ENCODE results near the gene COQ5.

COQ5 gene

DNA sequence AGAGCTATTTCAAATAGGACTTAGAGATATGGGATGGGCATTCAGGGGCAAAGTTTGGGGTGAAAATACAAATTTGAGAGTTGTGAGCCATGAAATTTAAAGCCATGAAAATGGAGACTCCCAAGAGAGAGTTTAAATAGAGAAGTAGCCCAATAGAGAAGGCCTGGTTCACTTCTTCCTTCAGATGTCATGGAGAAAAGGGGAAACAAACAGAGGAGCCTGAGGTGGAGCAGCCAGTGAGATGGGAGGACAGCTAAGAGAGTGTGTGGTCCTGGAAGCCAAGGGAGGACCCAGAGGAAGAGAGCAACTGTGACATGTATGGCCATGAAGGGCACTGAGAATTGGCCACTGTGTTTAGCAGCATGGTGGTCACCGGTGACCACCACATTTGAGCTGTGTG, 45.3 kb downstream of the COQ5 start:
- no peak for DNase-seq (ENCODE audit: low read depth in 3 of 3)

DNA sequence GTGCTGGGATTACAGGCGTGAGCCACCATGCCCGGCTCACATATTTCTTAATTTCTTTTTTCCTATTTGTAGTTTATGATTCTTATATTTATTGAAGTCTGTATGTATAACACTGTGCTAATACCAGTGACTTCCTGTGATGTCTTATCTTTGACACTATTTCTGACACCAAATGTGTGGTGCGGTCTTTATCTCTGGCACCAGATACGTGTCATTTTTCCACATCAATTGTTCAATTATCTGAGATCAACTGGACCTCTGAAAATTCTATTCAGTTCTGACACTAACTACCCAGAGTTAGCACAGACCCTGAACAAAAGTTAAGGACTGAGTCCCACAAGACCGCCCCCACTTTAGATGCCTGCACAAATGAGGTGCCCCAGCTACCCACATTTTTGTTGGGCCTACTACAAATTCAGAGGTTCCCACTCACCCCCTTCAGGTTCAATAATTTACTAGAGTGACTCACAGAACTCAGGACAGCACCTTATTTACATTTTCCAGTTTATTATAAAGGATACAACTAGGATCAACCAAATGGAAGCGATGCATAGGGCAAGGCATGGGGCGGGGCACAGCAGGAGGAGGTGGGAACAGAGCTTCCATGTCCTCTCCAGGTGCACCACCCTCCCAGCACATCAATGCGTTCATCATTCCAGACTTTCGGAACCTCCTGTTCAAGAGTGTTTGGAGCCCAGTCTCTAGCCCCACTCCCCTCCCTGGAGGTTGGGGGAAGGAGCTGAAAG, 47.8 kb downstream of the COQ5 start:
- no peak for DNase-seq (ENCODE audit: low read depth in 3 of 3)

DNA sequence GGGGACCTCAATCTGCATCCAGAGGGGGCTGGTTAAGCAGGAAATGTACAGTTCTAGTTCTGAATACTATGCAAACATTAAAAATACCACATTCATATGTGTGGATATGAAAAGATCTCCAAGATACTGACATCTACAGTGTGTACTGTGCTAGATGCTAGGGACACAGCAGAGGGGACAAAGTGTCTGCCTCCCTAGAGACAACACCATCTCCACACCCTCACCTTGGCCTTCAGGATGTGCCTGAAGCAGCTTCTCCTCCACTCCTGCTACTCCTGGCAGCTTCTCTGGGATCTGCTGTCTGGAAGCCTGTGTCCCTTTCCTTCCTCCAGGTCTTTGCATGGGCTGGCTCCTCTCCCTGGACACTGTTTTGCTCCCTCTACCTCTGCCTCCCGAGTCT, 48.7 kb downstream of the COQ5 start:
- no peak for DNase-seq (ENCODE audit: low read depth in 3 of 3)

DNA sequence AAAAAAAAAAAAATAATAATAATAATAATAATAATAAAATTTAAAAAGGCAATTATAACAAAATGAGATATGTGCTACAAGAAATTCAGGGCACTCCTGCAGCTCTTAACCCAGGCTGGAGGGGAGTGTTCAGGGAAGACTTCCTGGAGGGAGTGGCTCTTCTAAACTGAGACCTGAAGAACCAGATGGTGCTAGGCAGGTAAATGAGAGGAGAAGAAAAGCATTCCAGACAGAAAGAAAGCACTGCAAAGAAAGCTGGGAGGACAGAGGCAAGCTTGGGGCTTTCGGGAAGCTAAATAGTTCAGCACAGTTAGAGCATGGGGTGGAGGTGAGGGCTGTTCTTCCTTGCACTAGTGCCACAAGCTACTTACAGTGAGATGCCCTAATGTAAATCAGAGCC, 49.5 kb downstream of the COQ5 start:
- DNase-seq (ENCODE audit: low read depth in 3 of 3), result no peak

DNA sequence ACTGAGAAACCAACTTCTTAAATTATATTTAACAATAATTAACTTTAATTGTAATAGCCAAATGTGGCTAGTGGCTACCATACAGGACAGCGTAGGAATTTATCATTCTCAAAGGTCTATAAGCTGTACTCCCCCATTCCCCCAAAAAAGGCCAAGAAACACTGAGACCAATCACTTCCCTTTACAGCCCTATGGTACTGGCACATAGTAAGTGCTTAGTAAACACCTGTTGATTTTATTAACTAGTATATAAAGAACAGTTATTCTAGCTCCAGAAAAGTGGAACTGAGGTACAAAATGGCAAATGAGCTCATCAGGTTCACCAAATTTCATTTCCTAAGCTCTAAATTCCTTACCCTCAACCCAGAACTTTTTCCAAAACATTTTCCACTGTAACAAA, 53.3 kb downstream of the COQ5 start:
- DNase-seq (ENCODE audit: low read depth in 3 of 3), result no peak

DNA sequence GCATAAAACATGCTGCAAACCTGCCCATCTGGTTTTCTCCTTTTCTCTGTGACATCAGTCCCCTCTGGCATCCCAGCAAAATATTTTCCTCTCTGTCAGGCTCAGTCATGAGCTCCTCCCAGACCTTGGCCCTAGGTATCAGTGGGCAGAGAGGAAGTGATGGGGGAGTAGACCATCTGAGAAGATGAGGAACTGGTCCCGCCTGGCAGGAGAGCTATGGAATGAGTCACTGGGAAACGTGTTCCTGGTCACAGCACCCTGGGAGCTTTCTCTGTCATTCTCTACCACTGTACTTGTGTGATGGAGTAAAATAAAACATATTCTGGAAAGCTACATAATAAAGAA, 54.4 kb downstream of the COQ5 start:
- DNase-seq (ENCODE audit: low read depth in 3 of 3), result no peak

DNA sequence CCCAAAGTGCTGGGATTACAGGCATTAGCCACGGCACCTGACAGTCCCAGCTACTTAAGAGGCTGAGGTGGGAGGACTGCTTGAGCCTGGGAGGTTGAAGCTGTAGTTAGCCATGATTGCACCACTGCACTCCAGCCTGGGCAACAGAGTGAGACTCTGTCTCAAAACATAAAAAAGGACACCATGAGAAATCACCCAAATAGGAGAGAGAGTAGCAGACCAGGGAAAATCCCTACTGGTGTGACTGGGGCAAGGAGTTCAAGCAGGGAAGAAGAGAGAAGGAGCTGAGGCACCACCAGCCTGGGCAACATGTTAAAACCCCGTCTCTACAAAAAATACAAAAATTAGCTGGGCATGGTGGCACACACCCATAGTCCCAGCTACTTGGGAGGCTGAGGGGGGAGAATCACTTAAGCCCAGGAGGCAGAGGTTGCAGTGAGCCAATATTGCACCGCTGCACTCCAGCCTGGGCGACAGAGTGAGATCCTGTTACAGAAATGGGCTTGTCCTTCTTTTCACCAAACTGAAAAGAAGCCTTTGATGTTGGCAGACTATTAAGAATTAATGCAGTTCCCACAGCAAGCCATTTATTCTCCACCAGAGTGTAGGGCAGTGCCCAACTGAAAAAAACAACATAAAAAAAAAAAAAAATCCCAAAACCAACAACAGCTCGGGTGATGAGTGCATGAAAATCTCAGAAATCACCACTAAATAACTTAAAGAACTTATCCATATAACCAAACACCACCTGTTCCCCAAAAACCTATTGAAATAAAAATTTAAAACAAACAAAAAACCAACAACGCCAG, 54.9 kb downstream of the COQ5 start:
- DNase-seq (ENCODE audit: low read depth in 3 of 3), result no peak

DNA sequence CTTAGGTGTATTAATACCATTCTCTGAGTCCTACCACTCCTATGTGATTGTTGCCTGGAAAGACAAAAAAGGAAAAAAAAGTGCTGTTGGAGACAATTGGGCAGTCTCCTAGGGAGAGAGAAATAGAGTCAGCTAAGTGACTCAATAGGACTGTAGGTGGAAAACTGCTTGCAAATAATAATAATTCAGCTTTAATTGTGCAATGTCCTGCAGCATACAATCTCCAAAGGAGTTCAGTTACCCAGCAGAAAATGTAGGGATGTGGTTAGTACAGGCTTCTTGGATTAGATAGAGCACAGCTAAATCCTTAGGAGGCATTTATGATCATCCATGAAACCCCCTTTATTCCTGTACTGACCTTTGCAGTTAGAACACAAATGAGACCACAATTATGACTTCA, 56.4 kb downstream of the COQ5 start:
- no peak for DNase-seq (ENCODE audit: low read depth in 3 of 3)

DNA sequence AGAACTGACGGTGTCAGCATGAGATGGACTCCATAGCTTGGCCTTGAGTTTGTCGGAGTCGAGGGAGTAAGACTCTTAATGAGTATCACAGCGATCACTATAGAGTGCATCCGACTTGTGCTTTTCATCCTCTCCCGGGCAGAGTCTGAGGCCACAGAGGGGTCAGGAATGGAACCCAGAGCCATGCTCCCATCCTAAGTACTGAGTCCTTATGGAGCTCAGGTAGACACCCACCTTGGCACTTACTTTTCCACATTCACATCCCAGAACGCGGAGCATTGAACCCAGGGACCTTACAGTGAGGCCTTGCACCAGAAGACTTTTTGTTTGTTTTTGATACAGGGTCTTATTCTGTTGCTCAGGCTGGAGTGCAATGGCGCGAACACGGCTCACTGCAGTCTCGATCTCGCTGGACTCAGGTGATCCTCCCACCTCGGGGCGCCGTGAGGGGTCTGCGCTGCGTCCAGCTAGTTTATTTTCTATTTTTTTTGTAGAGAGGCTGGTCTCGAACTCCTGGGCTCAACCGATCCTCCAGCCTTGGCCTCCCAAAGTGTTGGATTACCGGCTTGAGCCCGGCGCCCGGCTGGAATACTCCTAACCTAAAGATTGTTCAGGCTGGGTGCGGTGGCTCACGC, 58.7 kb downstream of the COQ5 start:
- DNase-seq (ENCODE audit: low read depth in 3 of 3), result no peak

DNA sequence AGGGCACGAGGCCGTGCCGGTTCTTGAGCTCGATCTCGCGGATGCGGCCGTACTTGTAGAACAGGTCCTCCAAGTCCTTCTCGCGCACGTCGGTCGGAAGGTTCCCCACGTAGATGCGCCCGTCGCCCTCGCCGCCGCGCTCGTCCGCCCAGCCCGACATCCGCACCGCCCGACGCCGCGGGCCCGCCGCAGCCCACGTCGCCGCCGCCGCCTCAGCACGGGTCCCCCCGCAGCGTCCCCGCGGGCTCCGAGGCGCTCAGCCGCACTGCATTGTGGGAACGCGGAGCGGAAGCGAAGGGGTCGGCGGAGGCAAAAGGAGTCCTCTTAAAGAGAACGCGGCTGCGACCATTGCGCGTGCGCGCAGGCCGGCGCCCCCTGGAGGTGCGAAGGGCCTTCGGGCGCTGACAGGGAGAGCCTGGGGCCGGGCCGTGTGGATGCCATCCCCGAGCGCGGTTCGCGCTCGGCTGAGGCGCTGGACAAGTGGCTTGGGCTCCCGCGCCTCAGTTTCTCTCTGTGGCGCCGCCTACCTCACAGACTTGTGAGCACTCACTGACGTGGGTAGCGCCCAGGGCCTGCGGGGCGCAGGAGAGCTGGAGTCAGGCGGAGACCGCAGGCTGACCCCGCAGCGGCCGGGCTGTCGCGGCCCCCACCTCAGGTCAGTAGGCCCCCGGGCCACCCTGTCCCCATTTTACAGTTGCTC, 59.4 kb downstream of the COQ5 start, which contains the start of gene SRSF9:
Gene SRSF9, minus strand, starts transcription at position 299 of the 700 bp plus-strand sequence. Its CDS starts 139 bp downstream, at position 160.
- peak; percentile 93 to 97 (median 96) for DNase-seq (ENCODE audit: low read depth in 3 of 3)

DNA sequence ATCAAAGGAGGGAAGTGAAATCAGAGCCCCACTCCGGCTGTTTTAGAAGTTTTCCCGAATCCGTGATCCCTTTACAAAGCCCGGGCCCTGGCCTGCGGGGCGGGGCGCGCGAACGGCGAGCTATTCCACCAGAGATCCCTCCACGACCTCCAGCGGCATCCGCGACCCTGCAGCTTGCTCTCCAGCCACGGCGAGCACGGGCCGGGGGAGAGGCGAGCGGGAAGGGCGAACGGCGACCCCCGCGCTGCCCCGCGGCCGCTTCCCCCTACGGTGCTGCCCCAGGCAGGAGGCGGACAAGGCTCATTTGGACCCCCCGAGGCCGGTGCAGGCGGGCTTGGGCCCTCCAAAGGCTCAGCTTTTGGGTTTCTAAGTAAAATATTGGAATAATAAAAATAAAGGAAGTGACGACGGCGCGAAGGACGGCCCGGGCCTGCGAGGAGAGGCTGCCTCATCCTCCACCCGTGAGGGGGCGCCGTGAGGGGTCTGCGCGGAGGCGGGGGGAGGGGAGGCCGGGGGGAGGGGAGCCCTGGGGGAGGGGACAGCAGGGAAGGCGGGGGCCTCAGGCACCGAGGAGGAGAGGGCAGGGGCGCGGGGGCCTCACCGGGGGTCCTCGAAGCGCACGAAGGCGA, 60.0 kb downstream of the COQ5 start:
- peak; percentile 12 to 46 (median 31) for DNase-seq (ENCODE audit: low read depth in 3 of 3)

DNA sequence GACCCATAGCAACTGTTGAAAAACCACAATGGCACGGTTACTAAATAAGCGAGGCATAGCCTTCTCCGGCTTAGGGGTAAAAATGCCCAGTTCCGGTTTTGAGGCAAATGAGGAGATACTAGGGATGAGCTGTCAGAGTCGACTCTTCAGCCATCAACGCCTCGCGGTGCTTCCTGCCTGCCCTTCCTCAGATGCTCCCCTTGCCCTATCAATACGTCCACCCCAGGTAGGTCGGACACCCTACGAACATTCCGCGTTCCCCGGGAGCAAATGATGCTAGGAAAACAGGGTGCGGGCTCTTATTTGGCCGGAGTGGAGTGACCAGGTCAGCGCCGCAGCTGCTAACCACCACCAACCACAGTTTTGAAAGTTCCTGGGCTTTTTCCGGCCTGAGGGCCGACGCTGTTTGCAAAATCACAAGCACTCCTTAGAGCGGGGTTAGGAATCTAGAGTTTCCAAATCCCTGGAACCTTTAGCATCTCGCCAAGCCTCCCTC, 60.6 kb downstream of the COQ5 start:
- DNase-seq (ENCODE audit: low read depth in 3 of 3), result no peak

DNA sequence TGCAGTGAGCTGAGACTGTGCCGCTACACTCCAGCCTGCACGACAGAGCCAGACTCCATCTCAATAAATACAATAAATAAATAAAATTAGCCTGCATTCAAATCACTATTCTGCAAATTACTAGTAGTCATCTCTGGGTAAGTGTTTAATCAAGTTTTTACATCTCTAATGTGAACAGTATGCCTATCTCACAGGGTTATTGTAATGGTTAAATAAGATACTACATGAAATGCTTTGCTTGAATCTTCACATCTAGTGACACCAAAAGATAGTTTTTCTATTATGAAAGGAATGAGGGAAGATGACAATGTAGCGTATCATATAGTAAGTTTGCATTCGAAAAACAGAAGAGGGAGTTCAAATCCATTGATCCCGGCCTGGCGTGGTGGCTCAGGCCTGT, 61.5 kb downstream of the COQ5 start:
- no peak for DNase-seq (ENCODE audit: low read depth in 3 of 3)

DNA sequence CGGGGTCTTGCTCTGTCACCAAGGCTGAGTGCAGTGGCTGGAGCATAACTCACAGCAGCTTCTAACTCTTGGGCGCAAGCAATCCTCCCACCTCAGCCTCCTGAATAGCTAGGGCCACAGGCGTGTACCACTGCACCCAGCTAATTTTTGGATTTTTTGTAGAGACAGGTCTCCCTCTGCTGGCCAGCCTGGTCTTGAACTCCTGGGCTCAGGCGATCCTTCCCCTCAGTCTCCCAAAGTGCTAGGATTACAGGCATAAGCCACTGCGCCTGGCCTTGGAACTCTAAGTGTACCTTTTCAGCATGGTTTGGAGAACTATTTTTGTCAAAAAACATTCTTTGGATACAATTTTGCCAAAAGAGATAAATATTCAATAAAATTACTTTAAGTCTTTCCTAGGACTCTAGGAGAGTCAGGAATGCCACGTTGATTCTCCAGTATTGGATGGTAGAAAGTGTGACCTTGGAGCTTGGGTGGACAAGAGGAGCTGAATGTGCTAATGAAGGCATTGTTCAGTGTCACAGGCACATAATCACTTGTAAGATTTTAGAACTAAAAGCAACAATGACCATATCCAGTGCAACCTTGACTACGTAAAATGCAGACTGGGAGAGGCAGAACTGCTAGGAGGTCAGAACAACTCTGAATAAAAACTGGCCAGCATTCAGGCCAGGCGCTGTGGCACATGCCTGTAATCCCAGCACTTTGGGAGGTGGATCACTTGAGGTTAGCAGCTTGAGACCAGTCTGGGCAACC, 62.2 kb downstream of the COQ5 start:
- DNase-seq (ENCODE audit: low read depth in 3 of 3), result peak in 1 of 3 experiments; percentile 15

DNA sequence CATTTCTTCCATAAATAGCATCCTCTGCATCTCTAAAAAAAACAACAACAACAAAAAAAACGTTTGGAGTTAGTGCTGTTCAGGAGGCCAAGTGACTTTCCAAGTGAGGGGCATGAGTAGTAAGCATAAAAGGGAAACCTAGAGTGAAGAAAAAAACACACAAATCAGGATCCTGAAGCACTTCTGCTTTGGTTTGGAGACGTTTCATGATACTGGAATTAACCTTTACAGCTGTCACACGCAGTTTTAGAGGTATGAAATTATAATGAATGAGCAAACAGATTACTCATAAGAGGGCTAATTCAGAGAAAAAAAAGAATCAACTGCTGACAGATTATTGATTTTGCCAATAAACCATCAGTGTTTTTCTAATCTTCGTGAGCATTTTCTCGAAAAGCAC, 63.2 kb downstream of the COQ5 start:
- DNase-seq (ENCODE audit: low read depth in 3 of 3), result no peak

DNA sequence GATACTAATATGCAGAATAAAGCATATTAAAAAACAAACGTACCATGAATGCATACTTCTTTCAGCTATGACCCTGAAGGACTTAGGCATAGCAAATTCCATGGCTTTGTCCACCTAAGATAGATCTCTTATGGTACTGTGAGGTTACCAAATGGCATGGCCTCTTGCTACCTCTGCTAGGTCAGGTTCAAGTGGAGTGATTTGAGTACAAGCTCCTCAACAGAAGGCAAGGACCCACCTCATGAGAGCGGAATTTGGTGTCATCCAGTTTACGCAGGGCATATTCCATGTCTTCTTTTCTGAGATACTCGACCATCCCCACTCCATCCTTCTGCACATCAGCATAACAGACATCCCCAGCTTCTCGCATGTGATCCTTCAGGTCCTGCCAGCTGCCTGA, 65.2 kb downstream of the COQ5 start:
- DNase-seq (ENCODE audit: low read depth in 3 of 3), result no peak

DNA sequence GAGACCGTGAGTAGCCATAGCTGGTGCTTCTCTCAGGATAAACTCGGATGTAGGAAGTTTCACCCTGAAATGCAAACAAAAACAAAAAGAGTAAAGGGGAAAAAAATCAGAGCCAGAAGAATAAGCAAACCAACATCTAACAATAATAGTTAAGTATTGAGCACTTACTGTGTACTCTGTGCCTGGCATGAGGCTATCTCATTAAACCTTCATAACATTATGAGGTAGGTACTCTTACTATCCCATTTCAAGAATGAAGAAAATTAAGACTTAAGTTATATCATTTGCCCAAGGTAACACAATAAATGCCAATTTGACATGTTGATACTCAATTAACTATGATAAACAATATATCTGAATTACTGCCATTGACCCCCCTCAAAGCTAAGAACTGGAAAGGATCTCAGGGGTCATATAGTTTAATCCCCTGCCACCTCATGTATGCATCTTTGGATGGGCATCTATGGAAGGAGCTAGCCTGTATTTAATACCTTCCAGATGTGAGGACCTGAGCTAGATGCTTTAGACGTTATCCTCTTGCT, 66.8 kb downstream of the COQ5 start:
- DNase-seq (ENCODE audit: low read depth in 3 of 3), result no peak

DNA sequence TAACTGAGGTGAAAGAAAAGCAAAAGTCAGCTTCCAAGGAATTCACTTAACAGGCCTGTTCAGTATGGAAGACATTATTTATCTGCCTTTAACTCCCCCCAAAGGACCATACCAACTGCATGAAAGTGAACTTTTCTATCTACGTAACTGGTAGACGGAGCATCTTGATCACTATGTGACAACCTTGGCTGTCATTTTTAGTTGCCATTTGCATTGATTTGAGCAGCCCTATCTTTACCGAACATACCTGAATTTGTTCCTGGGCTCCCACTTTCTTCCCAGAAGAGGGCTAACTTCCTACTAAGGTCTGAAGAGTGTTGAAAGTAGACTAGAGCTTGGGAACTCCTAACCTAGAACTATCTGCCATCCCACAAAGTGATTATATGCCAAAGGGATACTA, 68.8 kb downstream of the COQ5 start:
- no peak for DNase-seq (ENCODE audit: low read depth in 3 of 3)

DNA sequence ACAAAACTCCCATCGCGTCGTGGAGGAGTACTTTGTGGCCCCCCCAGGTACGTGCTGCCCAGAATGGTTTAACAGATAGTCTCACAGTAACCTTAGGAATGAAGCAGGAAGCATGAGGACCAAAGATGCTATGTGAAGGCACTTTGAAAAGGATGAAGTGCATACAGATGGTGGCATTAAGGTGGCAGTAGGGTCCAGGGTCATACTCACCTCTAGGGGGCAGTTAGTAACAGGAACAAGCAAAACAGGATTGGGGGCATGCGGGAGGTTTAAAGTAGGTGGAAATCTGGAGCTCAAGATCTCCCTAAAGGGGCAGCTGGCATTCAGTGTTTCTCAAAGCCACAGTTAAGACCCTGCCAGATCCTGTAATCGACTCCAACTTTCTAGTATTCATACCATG, 71.8 kb downstream of the COQ5 start:
- DNase-seq (ENCODE audit: low read depth in 3 of 3), result no peak

DNA sequence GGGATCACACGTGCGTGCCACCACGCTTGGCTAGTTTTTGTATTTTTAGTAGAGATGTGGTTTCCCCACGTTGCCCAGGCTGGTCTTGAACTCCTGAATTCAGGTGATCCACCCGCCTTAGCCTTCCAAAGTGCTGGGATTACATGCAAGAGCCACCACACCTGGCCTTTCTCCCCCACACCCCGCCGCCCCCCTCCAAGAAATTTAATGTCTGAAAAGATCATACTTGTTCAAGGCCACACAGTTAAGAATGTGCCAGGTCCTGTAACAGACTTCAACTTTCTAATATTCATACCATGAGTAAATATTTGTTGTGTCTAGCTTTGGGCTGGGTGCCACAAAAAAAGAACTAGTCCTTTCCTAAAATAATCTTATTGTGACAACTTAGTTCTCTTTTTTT, 73.7 kb downstream of the COQ5 start:
- DNase-seq (ENCODE audit: low read depth in 3 of 3), result no peak

DNA sequence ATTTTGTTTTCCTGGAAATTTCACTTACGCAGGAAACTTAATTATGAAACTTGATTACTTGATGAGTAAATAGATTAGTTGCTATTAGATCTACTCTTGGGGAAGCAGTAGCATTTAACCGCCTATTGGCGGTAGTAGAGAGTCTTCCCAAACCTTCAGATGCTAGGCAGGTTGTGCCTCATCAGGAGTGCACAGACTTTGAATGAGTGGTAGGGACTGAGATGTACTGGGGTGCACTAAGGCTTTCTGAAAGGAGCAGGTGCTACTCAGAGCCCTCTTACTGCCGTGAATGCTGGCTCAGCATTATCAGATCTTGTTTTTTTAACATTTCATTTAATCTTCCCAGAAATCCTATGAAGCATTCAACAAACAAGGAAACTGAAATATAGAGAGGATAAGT, 75.0 kb downstream of the COQ5 start:
- DNase-seq (ENCODE audit: low read depth in 3 of 3), result no peak

Measured in stimulated activated CD4-positive, alpha-beta T cell treated with anti-CD3 and anti-CD28 coated beads, TNF-alpha, amount 100 ng/mL, for 4 hours (primary cell).